ENCODE data around the gene OR10G8.

OR10G8 gene

GRCh38 chr11:124077266-124077665, 50.7 kb downstream of the OR10G8 start:
- DNase-seq (ENCODE audit: low spot score), result no peak

- DNase-seq (ENCODE audit: low spot score), result no peak
Measured at GRCh38 chr11:124078591-124078990, 52.0 kb downstream of the OR10G8 start.

- DNase-seq (ENCODE audit: low spot score), result no peak
Measured at GRCh38 chr11:124079631-124080326, 53.2 kb downstream of the OR10G8 start.
